ENCODE measurements around the gene ARHGEF3. TPM values are rescaled to one million over a fixed set of nuclear protein-coding genes. Genes with fewer than 3 reads are reported as not detected.

Gene ARHGEF3
- total RNA-seq, 1 donor from 2014 or later: 4.2 TPM

DNA sequence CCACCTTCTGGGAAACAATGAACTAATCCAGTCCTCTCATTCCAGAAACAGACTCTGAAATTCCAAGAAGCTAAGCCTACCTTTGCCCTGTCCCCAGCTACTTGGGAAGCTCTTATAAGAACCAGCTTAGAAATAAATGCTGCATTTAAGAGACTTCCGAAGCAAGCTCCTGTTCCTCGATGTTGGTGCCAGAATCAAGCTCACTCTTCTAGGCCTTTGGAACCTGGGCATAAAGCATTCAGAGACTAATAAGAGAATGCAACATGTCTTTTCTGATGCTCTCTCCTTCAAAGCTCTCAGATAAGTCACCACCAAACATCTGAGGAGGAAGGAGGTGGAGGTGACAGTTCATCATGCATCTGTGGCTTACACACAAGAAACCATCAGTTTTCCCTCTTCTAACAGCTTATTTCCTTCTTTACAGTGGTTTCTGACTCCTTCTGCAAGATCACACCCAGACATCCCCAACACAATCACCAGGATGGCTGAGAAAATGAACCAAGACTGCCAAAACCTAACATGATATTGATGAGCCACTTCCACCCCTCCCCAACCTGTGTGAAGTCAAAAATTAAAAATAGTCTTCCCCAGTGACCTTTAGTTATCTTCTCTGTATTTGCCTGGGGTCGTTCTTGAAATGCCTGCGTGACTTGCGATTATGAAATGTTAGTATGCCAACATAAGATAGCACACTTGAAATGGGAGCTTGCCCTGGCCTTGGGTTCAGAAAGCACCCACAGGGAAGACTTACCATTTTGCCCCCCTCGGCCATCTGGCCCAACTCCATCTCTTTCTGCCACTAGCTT, 11.5 kb downstream of the ARHGEF3 start:
- H3K4me1 Mint-ChIP-seq: peaks cover 19% of the 10 kb centered on the region
- TF ChIP-seq, protein P1, sequence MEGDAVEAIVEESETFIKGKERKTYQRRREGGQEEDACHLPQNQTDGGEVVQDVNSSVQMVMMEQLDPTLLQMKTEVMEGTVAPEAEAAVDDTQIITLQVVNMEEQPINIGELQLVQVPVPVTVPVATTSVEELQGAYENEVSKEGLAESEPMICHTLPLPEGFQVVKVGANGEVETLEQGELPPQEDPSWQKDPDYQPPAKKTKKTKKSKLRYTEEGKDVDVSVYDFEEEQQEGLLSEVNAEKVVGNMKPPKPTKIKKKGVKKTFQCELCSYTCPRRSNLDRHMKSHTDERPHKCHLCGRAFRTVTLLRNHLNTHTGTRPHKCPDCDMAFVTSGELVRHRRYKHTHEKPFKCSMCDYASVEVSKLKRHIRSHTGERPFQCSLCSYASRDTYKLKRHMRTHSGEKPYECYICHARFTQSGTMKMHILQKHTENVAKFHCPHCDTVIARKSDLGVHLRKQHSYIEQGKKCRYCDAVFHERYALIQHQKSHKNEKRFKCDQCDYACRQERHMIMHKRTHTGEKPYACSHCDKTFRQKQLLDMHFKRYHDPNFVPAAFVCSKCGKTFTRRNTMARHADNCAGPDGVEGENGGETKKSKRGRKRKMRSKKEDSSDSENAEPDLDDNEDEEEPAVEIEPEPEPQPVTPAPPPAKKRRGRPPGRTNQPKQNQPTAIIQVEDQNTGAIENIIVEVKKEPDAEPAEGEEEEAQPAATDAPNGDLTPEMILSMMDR (conservative IDR thresholded peaks at IDR 0.05): no peak

DNA sequence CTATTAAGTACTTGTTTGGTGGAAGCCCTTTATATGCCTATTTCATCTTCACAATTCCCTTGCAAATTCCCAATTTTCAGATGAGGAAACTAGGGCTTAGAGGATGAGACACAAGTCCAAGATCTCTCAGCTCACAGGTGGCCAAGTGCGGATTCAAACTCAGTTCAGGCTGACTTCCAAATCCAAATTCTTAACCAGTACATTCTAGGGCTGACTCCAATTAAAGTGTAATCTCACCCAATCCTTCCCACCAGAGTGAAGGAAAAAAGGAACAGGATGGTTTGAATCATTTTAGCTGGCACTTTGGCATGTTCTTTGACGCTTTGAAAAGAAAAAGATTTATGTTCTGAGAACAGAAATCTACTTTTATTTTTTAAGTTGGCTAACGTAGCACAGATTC, 12.7 kb downstream of the ARHGEF3 start:
- Mint-ChIP-seq H3K27me3 (ENCODE audit: low read depth) (no peaks in the 10 kb centered on the region), H3K27ac (ENCODE audit: unreplicated experiment) (no peak overlapping the region), H3K9me3 (no peaks in the 10 kb centered on the region)

More for the DNA sequence above, 11.5 kb downstream of the ARHGEF3 start:
- no peak overlapping the region for H3K27ac Mint-ChIP-seq (ENCODE audit: unreplicated experiment)
- no peaks in the 10 kb centered on the region for H3K36me3 Mint-ChIP-seq (ENCODE audit: low read depth)
- no peak for DNase-seq (ENCODE audit: low read depth, low spot score)
- no peaks in the 10 kb centered on the region for H3K9me3 Mint-ChIP-seq
- no peaks in the 10 kb centered on the region for H3K27me3 Mint-ChIP-seq (ENCODE audit: low read depth)
- no peak overlapping the region for H3K4me3 Mint-ChIP-seq

DNA sequence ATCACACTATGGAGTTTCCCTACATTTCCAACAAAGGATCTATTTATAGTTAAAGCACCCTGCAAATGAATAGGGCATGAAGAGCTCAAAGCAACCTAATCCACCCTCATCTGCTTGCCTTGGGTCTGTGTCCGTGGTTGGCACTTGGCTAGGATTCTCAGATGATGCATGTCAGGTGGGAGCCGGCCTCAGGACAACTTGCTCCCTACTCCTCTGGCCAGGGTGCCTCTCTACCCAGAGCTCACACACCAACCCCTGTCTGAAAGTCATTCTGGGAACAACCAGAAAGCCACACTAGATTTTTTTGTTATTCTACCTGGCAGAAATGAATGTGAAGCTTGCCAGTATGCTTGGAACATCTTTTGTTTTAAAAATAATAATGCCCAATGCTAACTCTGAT, 13.2 kb downstream of the ARHGEF3 start:
- no peak for DNase-seq (ENCODE audit: low read depth, low spot score)
- Mint-ChIP-seq H3K9me3 (no peaks in the 10 kb centered on the region), H3K27me3 (ENCODE audit: low read depth) (no peaks in the 10 kb centered on the region), H3K4me3 (no peak overlapping the region), H3K27ac (ENCODE audit: unreplicated experiment) (peak overlapping the region; percentile 40), H3K36me3 (ENCODE audit: low read depth) (no peaks in the 10 kb centered on the region), H3K4me1 (peaks cover 16% of the 10 kb centered on the region)
- TF ChIP-seq, protein P1 (conservative IDR thresholded peaks at IDR 0.05): no peak

More for the DNA sequence above, 12.7 kb downstream of the ARHGEF3 start:
- no peak for DNase-seq (ENCODE audit: low read depth, low spot score)
- no peaks in the 10 kb centered on the region for H3K36me3 Mint-ChIP-seq (ENCODE audit: low read depth)
- H3K4me1 Mint-ChIP-seq: peaks cover 16% of the 10 kb centered on the region
- TF ChIP-seq, protein P1 (conservative IDR thresholded peaks at IDR 0.05): no peak
- H3K4me3 Mint-ChIP-seq: no peak overlapping the region

DNA sequence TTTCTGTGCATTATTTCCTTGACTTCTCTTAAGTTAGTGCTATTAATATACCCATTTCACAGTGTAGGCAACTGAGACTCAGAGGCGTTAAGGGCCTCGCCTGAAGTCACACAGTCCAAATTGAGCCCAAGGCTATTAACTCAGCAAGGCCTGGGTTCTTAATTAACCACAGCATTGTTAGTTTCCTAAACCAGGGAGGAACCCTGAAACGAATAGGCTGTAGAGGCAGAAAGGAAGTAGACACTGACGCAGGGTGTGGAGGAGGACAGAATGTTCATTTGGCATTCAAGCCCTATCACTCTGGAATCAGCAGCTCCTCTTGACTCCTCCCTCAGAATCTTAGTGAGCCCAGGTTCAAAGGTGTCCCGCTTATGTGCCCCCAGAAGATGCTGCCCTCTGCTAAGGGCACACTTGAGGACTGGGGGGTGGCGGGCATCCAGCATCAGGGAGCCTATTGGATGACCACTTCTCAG, 13.9 kb downstream of the ARHGEF3 start:
- TF ChIP-seq, protein P1 (conservative IDR thresholded peaks at IDR 0.05): no peak
- Mint-ChIP-seq H3K27me3 (ENCODE audit: low read depth) (no peaks in the 10 kb centered on the region), H3K4me3 (no peak overlapping the region), H3K4me1 (peaks cover 16% of the 10 kb centered on the region), H3K27ac (ENCODE audit: unreplicated experiment) (no peak overlapping the region), H3K36me3 (ENCODE audit: low read depth) (no peaks in the 10 kb centered on the region), H3K9me3 (no peaks in the 10 kb centered on the region)
- DNase-seq (ENCODE audit: low read depth, low spot score): no peak

DNA sequence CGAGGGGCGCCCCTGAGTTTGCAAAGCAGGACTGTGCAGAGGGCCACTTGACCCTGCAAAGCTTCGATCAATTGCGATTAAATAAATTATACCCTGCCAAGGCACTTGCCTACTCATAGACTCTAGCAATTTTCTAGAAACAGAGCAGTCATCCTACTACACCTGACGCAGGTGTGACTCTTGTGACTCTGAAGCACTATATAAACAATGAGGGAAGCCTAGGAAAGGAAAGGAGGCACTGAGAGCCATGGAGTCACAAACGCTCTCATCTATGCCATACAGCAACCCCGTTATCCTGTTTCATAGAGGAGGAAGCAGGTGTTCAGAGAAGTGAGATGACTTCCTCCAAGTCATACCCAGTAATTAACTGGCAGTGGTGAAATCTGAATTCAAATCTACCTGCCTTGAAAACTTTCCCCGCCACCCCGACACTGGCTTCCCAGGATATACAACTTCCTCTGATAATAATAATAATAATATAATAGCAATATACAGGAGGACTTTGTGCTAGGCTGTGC, 14.4 kb downstream of the ARHGEF3 start:
- Mint-ChIP-seq H3K9me3 (no peaks in the 10 kb centered on the region), H3K27ac (ENCODE audit: unreplicated experiment) (no peak overlapping the region), H3K36me3 (ENCODE audit: low read depth) (no peaks in the 10 kb centered on the region), H3K4me1 (peaks cover 14% of the 10 kb centered on the region), H3K27me3 (ENCODE audit: low read depth) (no peaks in the 10 kb centered on the region), H3K4me3 (no peak overlapping the region)
- no peak for DNase-seq (ENCODE audit: low read depth, low spot score)
- TF ChIP-seq, protein P1 (conservative IDR thresholded peaks at IDR 0.05): no peak

Measured in neural crest cell (in vitro differentiated cells).